CD14-positive monocyte (primary cell): ENCODE data around the gene JMJD1C. TPM values are rescaled to one million over a fixed set of nuclear protein-coding genes. Genes with fewer than 3 reads are reported as not detected.

Source experiments
- DNase-seq, 3 donors: peaks; one replicate each; pipeline ENCODE4 v3.0.0-alpha.2; 2011 to 2022
- H2AFZ ChIP-seq: 2 replicates; pipeline ENCODE4 v1.6.0; 2012; ENCODE audit warnings: mild to moderate bottlenecking, low read depth, low read length, inconsistent platforms; ENCODE audit not compliant: insufficient read depth, poor library complexity, severe bottlenecking
- H3K27ac ChIP-seq, 2 donors: 1 replicate in 1 of 2; 2 replicates in 1 of 2; pipeline ENCODE4 v1.5.1; 2012 to 2013; ENCODE audit warnings: low read length in 2 of 2, control low read depth in 1 of 2, inconsistent platforms in 1 of 2, low read depth in 1 of 2, mild to moderate bottlenecking in 1 of 2
- H3K27me3 ChIP-seq, 2 donors: one replicate each; pipeline versions ENCODE4 v1.6.0 to v1.6.1; 2011 to 2013; ENCODE audit warnings: low read length in 2 of 2; ENCODE audit not compliant: control insufficient read depth in 2 of 2, insufficient read depth in 2 of 2
- H3K36me3 ChIP-seq, 2 donors: replicated peaks in 1 of 2; 1 replicate in 1 of 2; 2 replicates in 1 of 2; pipeline versions ENCODE4 v1.5.1 to v1.6.1; 2012 to 2013; ENCODE audit warnings: low read length in 2 of 2, control low read depth in 1 of 2, inconsistent platforms in 1 of 2, mild to moderate bottlenecking in 1 of 2; ENCODE audit not compliant: insufficient read depth in 2 of 2, control insufficient read depth in 1 of 2
- H3K4me1 ChIP-seq, 2 donors: 1 replicate in 1 of 2; 2 replicates in 1 of 2; pipeline versions ENCODE4 v1.5.1 to v1.6.1; 2012 to 2013; ENCODE audit warnings: low read length in 2 of 2, control low read depth in 1 of 2, inconsistent platforms in 1 of 2, mild to moderate bottlenecking in 1 of 2, moderate library complexity in 1 of 2; ENCODE audit not compliant: insufficient read depth in 2 of 2, control insufficient read depth in 1 of 2
- H3K4me2 ChIP-seq: replicated peaks from 2 replicates; pipeline ENCODE3; 2012; ENCODE audit warnings: low read length, moderate library complexity, mild to moderate bottlenecking; ENCODE audit not compliant: poor library complexity, severe bottlenecking; ENCODE audit errors: extremely low read depth
- H3K4me3 ChIP-seq, 3 experiments: fragments of 200-600 bp in 1 of 3; sonication (generic) in 1 of 3; replicated peaks in 1 of 3; 1 replicate in 2 of 3; 2 replicates in 1 of 3; pipeline ENCODE4 v1.5.1; 2011 to 2013; ENCODE audit warnings: low read length in 3 of 3, mild to moderate bottlenecking in 3 of 3, control low read depth in 2 of 3, low read depth in 2 of 3, inconsistent platforms in 1 of 3, moderate library complexity in 1 of 3
- H3K79me2 ChIP-seq: 2 replicates; pipeline ENCODE4 v1.6.0; 2012; ENCODE audit warnings: mild to moderate bottlenecking, control low read depth, inconsistent platforms, low read length, moderate library complexity; ENCODE audit not compliant: insufficient read depth
- H3K9ac ChIP-seq: 2 replicates; pipeline ENCODE4 v1.6.0; 2017; ENCODE audit warnings: low read length, mild to moderate bottlenecking; ENCODE audit not compliant: insufficient read depth, poor library complexity, severe bottlenecking
- H3K9me3 ChIP-seq, 2 donors: replicated peaks in 1 of 2; 1 replicate in 1 of 2; 2 replicates in 1 of 2; pipeline versions ENCODE4 v1.5.1 to v1.6.1; 2012 to 2013; ENCODE audit warnings: low read length in 2 of 2, control low read depth in 1 of 2; ENCODE audit not compliant: control insufficient read depth in 1 of 2, insufficient read depth in 1 of 2
- H4K20me1 ChIP-seq: 2 replicates; pipeline ENCODE4 v1.6.0; 2012; ENCODE audit warnings: mild to moderate bottlenecking, low read length, control low read depth, moderate library complexity; ENCODE audit not compliant: insufficient read depth
- H3K27ac Mint-ChIP-seq, 7 donors: one replicate each; pipeline ENCODE4 v1.8.0; 2020; ENCODE audit warnings: mild to moderate bottlenecking in 7 of 7, mixed read lengths in 7 of 7, moderate library complexity in 6 of 7, inconsistent platforms in 2 of 7
- H3K27me3 Mint-ChIP-seq, 3 donors: one replicate each; pipeline ENCODE4 v1.8.0; 2021 to 2022; ENCODE audit warnings: low read depth in 3 of 3, mild to moderate bottlenecking in 3 of 3, mixed read lengths in 3 of 3, moderate library complexity in 3 of 3, inconsistent platforms in 1 of 3
- H3K36me3 Mint-ChIP-seq, 2 donors: one replicate each; pipeline ENCODE4 v1.8.0; 2020; ENCODE audit warnings: mixed read lengths in 2 of 2, inconsistent platforms in 1 of 2, mild to moderate bottlenecking in 1 of 2
- H3K4me1 Mint-ChIP-seq: one replicate; pipeline ENCODE4 v1.8.0; 2020; ENCODE audit warnings: mild to moderate bottlenecking, mixed read lengths
- H3K4me3 Mint-ChIP-seq, 2 donors: one replicate each; pipeline ENCODE4 v1.8.0; 2020; ENCODE audit warnings: mild to moderate bottlenecking in 2 of 2, mixed read lengths in 2 of 2, moderate library complexity in 1 of 2
- H3K9me3 Mint-ChIP-seq, 7 donors: one replicate each; pipeline ENCODE4 v1.8.0; 2020 to 2022; ENCODE audit warnings: mixed read lengths in 7 of 7, mild to moderate bottlenecking in 6 of 7, moderate library complexity in 6 of 7, inconsistent platforms in 2 of 7
- WGBS: methylation state at CpG from one replicate; pipeline ENCODE4 v1.1.5; 2013; ENCODE audit warnings: missing lambda C conversion rate; ENCODE audit not compliant: insufficient coverage; 5-methylcytosine and 5-hydroxymethylcytosine counted together
- intact Hi-C, 2 donors: fragments of 100-400 bp; cut with micrococcal nuclease; formaldehyde crosslinking; loops; one replicate each; pipeline versions ENCODE4 v1.15.0 to v1.15.1; 2023
- polyA minus RNA-seq: library from RNA; depleted of rRNA, polyadenylated mRNA; stranded (reverse); fragments of >200 nt; gene quantifications from 2 replicates; pipeline ENCODE4 v1.2.3, GENCODE V29; 2012
- polyA plus RNA-seq, 3 donors: library from polyadenylated mRNA; depleted of rRNA in 1 of 3; unstranded in 2 of 3; stranded (reverse) in 1 of 3; fragments of 300-500 nt in 2 of 3; fragments of >200 nt in 1 of 3; fragmentation: Illumina TruSeq in 2 of 3; gene quantifications; 1 replicate in 2 of 3; 2 replicates in 1 of 3; pipeline ENCODE4 v1.2.3, GENCODE V29; 2012 to 2021
- total RNA-seq, 12 experiments: library from RNA in 1 of 12; stranded (reverse) in 1 of 12; fragments of 120-200 nt in 1 of 12; gene quantifications; one replicate each; pipeline ENCODE4 v1.2.4 and lab custom pipeline; 2013 to 2026; ENCODE audit warnings: mixed read lengths in 6 of 12, inconsistent platforms in 1 of 12
- TF ChIP-seq, protein P1 (sequence below): fragments of 200-600 bp; IDR thresholded peaks from one replicate; pipeline ENCODE4 v1.8.0; 2022; ENCODE audit warnings: antibody characterized with exemption, mild to moderate bottlenecking

The JMJD1C gene, protein sequence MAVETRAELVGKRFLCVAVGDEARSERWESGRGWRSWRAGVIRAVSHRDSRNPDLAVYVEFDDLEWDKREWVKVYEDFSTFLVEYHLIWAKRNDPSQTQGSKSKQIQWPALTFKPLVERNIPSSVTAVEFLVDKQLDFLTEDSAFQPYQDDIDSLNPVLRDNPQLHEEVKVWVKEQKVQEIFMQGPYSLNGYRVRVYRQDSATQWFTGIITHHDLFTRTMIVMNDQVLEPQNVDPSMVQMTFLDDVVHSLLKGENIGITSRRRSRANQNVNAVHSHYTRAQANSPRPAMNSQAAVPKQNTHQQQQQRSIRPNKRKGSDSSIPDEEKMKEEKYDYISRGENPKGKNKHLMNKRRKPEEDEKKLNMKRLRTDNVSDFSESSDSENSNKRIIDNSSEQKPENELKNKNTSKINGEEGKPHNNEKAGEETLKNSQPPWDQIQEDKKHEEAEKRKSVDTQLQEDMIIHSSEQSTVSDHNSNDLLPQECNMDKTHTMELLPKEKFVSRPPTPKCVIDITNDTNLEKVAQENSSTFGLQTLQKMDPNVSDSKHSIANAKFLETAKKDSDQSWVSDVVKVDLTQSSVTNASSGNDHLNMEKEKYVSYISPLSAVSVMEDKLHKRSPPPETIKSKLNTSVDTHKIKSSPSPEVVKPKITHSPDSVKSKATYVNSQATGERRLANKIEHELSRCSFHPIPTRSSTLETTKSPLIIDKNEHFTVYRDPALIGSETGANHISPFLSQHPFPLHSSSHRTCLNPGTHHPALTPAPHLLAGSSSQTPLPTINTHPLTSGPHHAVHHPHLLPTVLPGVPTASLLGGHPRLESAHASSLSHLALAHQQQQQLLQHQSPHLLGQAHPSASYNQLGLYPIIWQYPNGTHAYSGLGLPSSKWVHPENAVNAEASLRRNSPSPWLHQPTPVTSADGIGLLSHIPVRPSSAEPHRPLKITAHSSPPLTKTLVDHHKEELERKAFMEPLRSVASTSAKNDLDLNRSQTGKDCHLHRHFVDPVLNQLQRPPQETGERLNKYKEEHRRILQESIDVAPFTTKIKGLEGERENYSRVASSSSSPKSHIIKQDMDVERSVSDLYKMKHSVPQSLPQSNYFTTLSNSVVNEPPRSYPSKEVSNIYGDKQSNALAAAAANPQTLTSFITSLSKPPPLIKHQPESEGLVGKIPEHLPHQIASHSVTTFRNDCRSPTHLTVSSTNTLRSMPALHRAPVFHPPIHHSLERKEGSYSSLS (N-terminal part only)
- 323 TPM for total RNA-seq (2013)
- polyA plus RNA-seq (10 to 100 TPM; 27.8 to 84.8 (median 46.5) TPM), polyA minus RNA-seq (307 and 383 TPM in 2 replicates), total RNA-seq (lab: John Stamatoyannopoulos, UW) (237 to 1,906 (median 1,433) reads per million in 11 experiments)

DNA sequence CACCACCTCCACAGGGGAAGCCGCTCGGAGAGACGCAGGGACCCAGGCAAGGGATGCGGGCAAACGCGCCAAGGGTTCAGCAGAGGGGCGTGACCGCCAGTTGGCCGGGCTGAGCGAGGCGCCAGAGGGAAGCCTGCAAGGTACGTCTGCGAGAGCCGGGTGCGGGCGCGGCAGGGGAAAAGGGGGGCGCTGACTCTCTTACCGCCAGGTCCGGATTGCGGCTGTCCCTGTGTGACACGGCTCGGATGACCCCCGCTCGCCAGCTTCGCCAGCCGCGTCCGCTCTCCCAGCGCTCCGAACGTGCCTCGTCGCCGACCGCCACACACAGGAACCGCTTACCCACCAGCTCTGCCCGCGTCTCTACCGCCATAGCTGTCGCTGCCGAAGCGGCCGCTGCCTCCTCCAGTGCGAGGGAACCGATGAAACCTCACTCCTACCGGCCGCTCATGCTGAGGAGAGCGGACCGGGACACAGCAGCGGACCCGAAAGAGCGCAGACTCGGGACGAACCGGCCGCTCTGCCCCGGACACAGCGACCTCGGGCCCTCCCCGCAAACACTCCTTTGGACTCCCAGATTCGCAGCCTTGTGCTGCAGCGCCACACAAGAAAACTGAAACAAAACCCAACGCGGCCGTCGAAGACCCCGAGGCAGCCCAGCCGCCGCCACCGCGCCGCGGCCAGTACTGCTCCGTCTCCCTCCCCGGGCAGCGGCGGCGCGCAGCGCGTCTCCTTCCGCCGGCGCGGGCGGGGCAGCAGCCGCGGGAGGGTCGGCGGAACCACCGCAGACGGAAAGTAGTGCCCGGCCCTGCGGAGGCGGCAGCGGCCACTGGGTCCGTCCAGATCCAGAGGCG, at the start of gene JMJD1C:
Gene JMJD1C, minus strand, starts transcription at position 685 of the 851 bp plus-strand sequence. Its CDS starts 315 bp downstream, at position 370.
- H3K4me3 ChIP-seq: peak within 1 kb of the TSS; percentile 95 to 96 (median 96)
- H3K36me3 ChIP-seq: no peaks in the 10 kb centered on the region
- peaks cover 72% of the 10 kb centered on the region for H4K20me1 ChIP-seq
- peak within 1 kb of the TSS; percentile 81 for H3K9ac ChIP-seq
- Mint-ChIP-seq H3K4me1 (peaks cover 25% of the 10 kb centered on the region), H3K36me3 (peaks cover 6 to 7% of the 10 kb centered on the region in 2 donors), H3K27me3 (peaks cover 8 to 28% (median 17%) of the 10 kb centered on the region in 3 donors), H3K9me3 (peaks cover 0 to 5% (median 0%) of the 10 kb centered on the region in 7 donors), H3K27ac (peak within 1 kb of the TSS; percentile 82 to 95 (median 90)), H3K4me3 (peak within 1 kb of the TSS; percentile 99)
- peak; percentile 53 to 65 (median 57) for DNase-seq
- H3K27me3 ChIP-seq: peaks cover 5 to 13% of the 10 kb centered on the region in 2 donors
- no peaks in the 10 kb centered on the region for H3K9me3 ChIP-seq
- H2AFZ ChIP-seq: peak within 1 kb of the TSS; percentile 97
- intact Hi-C loops: loop anchor here in 1 of 2 donors (5.0 to 10.0 kb wide), 2 partner anchors 57 to 201 kb away; partner anchors contain the start of gene REEP3
- H3K4me2 ChIP-seq: peak within 1 kb of the TSS; percentile 94
- TF ChIP-seq, protein P1, sequence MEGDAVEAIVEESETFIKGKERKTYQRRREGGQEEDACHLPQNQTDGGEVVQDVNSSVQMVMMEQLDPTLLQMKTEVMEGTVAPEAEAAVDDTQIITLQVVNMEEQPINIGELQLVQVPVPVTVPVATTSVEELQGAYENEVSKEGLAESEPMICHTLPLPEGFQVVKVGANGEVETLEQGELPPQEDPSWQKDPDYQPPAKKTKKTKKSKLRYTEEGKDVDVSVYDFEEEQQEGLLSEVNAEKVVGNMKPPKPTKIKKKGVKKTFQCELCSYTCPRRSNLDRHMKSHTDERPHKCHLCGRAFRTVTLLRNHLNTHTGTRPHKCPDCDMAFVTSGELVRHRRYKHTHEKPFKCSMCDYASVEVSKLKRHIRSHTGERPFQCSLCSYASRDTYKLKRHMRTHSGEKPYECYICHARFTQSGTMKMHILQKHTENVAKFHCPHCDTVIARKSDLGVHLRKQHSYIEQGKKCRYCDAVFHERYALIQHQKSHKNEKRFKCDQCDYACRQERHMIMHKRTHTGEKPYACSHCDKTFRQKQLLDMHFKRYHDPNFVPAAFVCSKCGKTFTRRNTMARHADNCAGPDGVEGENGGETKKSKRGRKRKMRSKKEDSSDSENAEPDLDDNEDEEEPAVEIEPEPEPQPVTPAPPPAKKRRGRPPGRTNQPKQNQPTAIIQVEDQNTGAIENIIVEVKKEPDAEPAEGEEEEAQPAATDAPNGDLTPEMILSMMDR: no peak
- WGBS: under 1% methylated on average over 99 of the region's 99 CpGs
- peaks cover 60% of the 10 kb centered on the region for H3K79me2 ChIP-seq
- peaks cover 12 to 20% of the 10 kb centered on the region in 2 donors for H3K4me1 ChIP-seq
- peak within 1 kb of the TSS; percentile 49 to 63 for H3K27ac ChIP-seq
